DMS79 treated with DMSO at 0.1 percent for 48 hours (cell line): Measurements from ENCODE around the gene MUSK.
"Not testable (repeated sequence)": the region's sequence is repeated elsewhere in the genome, so short reads cannot be mapped to it uniquely, and the experiment has no call there.

Source experiments
- DNase-seq: peaks from one replicate; lab custom pipeline; 2025; lab: John Stamatoyannopoulos, UW

The MUSK gene

GRCh38 chr9:110810262-110810976 lies 141.8 kb downstream of the MUSK start:
- no peak for DNase-seq

GRCh38 chr9:110812886-110813285 lies 144.3 kb downstream of the MUSK start:
- DNase-seq = no peak

GRCh38 chr9:110814159-110814558 lies 145.6 kb downstream of the MUSK start:
- no peak for DNase-seq

GRCh38 chr9:110815361-110815760 lies 146.8 kb downstream of the MUSK start:
- no peak for DNase-seq

GRCh38 chr9:110820381-110820780 lies 151.8 kb downstream of the MUSK start:
- no peak for DNase-seq

GRCh38 chr9:110821064-110821463 lies 152.5 kb downstream of the MUSK start:
- DNase-seq = no peak

GRCh38 chr9:110825129-110825528 lies 156.5 kb downstream of the MUSK start:
- not testable (repeated sequence) for DNase-seq

- DNase-seq = no peak
These were observed 157.4 kb downstream of the MUSK start for GRCh38 chr9:110825950-110826349.

- not testable (repeated sequence) for DNase-seq
These were observed 157.8 kb downstream of the MUSK start for GRCh38 chr9:110826400-110826799.

- no peak for DNase-seq
These were observed 159.7 kb downstream of the MUSK start for GRCh38 chr9:110828264-110828663.

- DNase-seq = no peak
These were observed 161.9 kb downstream of the MUSK start for GRCh38 chr9:110830495-110830894.

- no peak for DNase-seq
These were observed 164.3 kb downstream of the MUSK start for GRCh38 chr9:110832926-110833325.

GRCh38 chr9:110835404-110835803 lies 166.8 kb downstream of the MUSK start:
- DNase-seq = no peak

- DNase-seq = no peak
These were observed 167.3 kb downstream of the MUSK start for GRCh38 chr9:110835859-110836271.

GRCh38 chr9:110837401-110838005 lies 168.9 kb downstream of the MUSK start:
- no peak for DNase-seq

GRCh38 chr9:110842169-110842568 lies 173.6 kb downstream of the MUSK start:
- no peak for DNase-seq

GRCh38 chr9:110842986-110843385 lies 174.4 kb downstream of the MUSK start:
- DNase-seq = no peak

- DNase-seq = no peak
These were observed 175.5 kb downstream of the MUSK start for GRCh38 chr9:110844121-110844520.

GRCh38 chr9:110846215-110846614 lies 177.6 kb downstream of the MUSK start:
- DNase-seq = no peak

- no peak for DNase-seq
These were observed 179.1 kb downstream of the MUSK start for GRCh38 chr9:110847671-110848070.

GRCh38 chr9:110850401-110851135 lies 182.0 kb downstream of the MUSK start:
- no peak for DNase-seq
